HEK293 (cell line): ENCODE data around the gene ATP6V0A4.

Source experiments
- CTCF ChIA-PET: fragments of 350-600 bp; formaldehyde crosslinking; extraction: SDS; loops from one replicate; lab custom pipeline; 2021; ENCODE audit warnings: antibody characterized with exemption; lab: Yijun Ruan, JAX
- POLR2A ChIA-PET: fragments of 300-600 bp; formaldehyde crosslinking; extraction: SDS; loops from one replicate; lab custom pipeline; 2020; ENCODE audit warnings: antibody characterized with exemption, inconsistent platforms; lab: Yijun Ruan, JAX
- H3K27ac ChIP-seq: fragments of 200-500 bp; sonication (Bioruptor generic); 2 replicates; pipeline ENCODE4 v1.5.1; 2014; ENCODE audit warnings: low read depth, low read length, control low read depth, inconsistent platforms; ENCODE audit errors: extremely low read depth
- H3K36me3 ChIP-seq, 2 experiments: fragments of 200-500 bp in 1 of 2; sonication (Bioruptor generic) in 1 of 2; 1 replicate in 1 of 2; 2 replicates in 1 of 2; pipeline ENCODE4 v1.5.1; 2014 to 2017; ENCODE audit warnings: inconsistent platforms in 2 of 2, low read length in 2 of 2; ENCODE audit not compliant: control insufficient read depth in 2 of 2, insufficient read depth in 1 of 2
- H3K4me1 ChIP-seq: fragments of 200-500 bp; sonication (Bioruptor generic); 2 replicates; pipeline ENCODE4 v1.5.1; 2014; ENCODE audit warnings: mild to moderate bottlenecking, low read length, inconsistent platforms; ENCODE audit not compliant: control insufficient read depth, insufficient read depth
- H3K4me3 ChIP-seq: 2 replicates; pipeline ENCODE4 v1.5.1; 2011; ENCODE audit warnings: low read depth, mild to moderate bottlenecking, control low read depth, low read length, moderate library complexity
- H3K9me3 ChIP-seq: fragments of 200-500 bp; sonication (Bioruptor generic); 2 replicates; pipeline ENCODE4 v1.5.1; 2014; ENCODE audit warnings: low read depth, low read length, inconsistent platforms; ENCODE audit not compliant: control insufficient read depth, insufficient read depth
- EGR2 ChIP-seq: fragments of 450-650 bp; formaldehyde crosslinking; IDR thresholded peaks from 2 replicates; pipeline ENCODE4 v1.5.1; 2016; ENCODE audit warnings: low read depth, missing biosample characterization, missing genetic modification characterization
- GFI1B ChIP-seq: fragments of 450-650 bp; formaldehyde crosslinking; IDR thresholded peaks from 2 replicates; pipeline ENCODE4 v1.5.1; 2016; ENCODE audit warnings: missing biosample characterization, missing genetic modification characterization
- GLI4 ChIP-seq: fragments of 450-650 bp; formaldehyde crosslinking; IDR thresholded peaks from 2 replicates; pipeline ENCODE4 v1.5.1; 2016; ENCODE audit warnings: missing biosample characterization, missing genetic modification characterization
- GLIS1 ChIP-seq: fragments of 450-650 bp; formaldehyde crosslinking; IDR thresholded peaks from 2 replicates; pipeline ENCODE4 v1.5.1; 2016; ENCODE audit warnings: missing biosample characterization, missing genetic modification characterization
- KLF1 ChIP-seq: fragments of 450-650 bp; formaldehyde crosslinking; IDR thresholded peaks from 2 replicates; pipeline ENCODE4 v1.5.1; 2016; ENCODE audit warnings: missing biosample characterization, missing genetic modification characterization
- OVOL3 ChIP-seq: fragments of 450-650 bp; formaldehyde crosslinking; IDR thresholded peaks from 2 replicates; pipeline ENCODE4 v1.5.1; 2016; ENCODE audit warnings: missing biosample characterization, missing genetic modification characterization
- ZBTB7A ChIP-seq: fragments of 450-650 bp; formaldehyde crosslinking; IDR thresholded peaks from 2 replicates; pipeline ENCODE4 v1.5.1; 2016; ENCODE audit warnings: low read depth, missing biosample characterization, missing genetic modification characterization
- ZNF140 ChIP-seq: fragments of 450-650 bp; formaldehyde crosslinking; IDR thresholded peaks from 2 replicates; pipeline ENCODE4 v1.5.1; 2016; ENCODE audit warnings: missing biosample characterization, missing genetic modification characterization
- ZNF239 ChIP-seq: fragments of 450-650 bp; formaldehyde crosslinking; IDR thresholded peaks from 2 replicates; pipeline ENCODE4 v1.5.1; 2016; ENCODE audit warnings: missing biosample characterization, missing genetic modification characterization
- ZNF416 ChIP-seq: fragments of 450-650 bp; formaldehyde crosslinking; IDR thresholded peaks from 2 replicates; pipeline ENCODE4 v1.5.1; 2016; ENCODE audit warnings: missing biosample characterization, missing genetic modification characterization
- ZNF510 ChIP-seq: fragments of 450-650 bp; formaldehyde crosslinking; IDR thresholded peaks from 2 replicates; pipeline ENCODE4 v1.5.1; 2018; ENCODE audit warnings: mild to moderate bottlenecking, missing genetic modification characterization, missing biosample characterization; ENCODE audit not compliant: insufficient replicate concordance
- ZNF555 ChIP-seq: fragments of 450-650 bp; formaldehyde crosslinking; conservative IDR thresholded peaks from 2 replicates; pipeline ENCODE4 v1.5.1; 2017; ENCODE audit warnings: missing biosample characterization, mild to moderate bottlenecking, missing genetic modification characterization, inconsistent platforms
- ZNF558 ChIP-seq: fragments of 450-650 bp; formaldehyde crosslinking; IDR thresholded peaks from 2 replicates; pipeline ENCODE4 v1.5.1; 2016; ENCODE audit warnings: missing biosample characterization, missing genetic modification characterization
- ZNF596 ChIP-seq: fragments of 450-650 bp; IDR thresholded peaks from 2 replicates; pipeline ENCODE4 v1.5.0; 2018; ENCODE audit warnings: missing biosample characterization, mild to moderate bottlenecking, missing genetic modification characterization, moderate library complexity
- ZNF600 ChIP-seq: fragments of 450-650 bp; formaldehyde crosslinking; IDR thresholded peaks from 2 replicates; pipeline ENCODE4 v1.5.1; 2016; ENCODE audit warnings: missing biosample characterization, missing genetic modification characterization
- ZNF776 ChIP-seq: fragments of 450-650 bp; formaldehyde crosslinking; IDR thresholded peaks from 2 replicates; pipeline ENCODE4 v1.5.0; 2017; ENCODE audit warnings: missing biosample characterization, missing genetic modification characterization, borderline replicate concordance
- ZNF777 ChIP-seq: fragments of 450-650 bp; formaldehyde crosslinking; IDR thresholded peaks from 2 replicates; pipeline ENCODE4 v1.5.1; 2017; ENCODE audit warnings: missing biosample characterization, missing genetic modification characterization, borderline replicate concordance
- ZSCAN16 ChIP-seq: fragments of 450-650 bp; formaldehyde crosslinking; IDR thresholded peaks from 2 replicates; pipeline ENCODE4 v1.5.1; 2016; ENCODE audit warnings: missing biosample characterization, missing genetic modification characterization
- TF ChIP-seq, protein P1 (sequence below): fragments of 450-650 bp; formaldehyde crosslinking; IDR thresholded peaks from 2 replicates; pipeline ENCODE4 v1.5.1; 2016; ENCODE audit warnings: missing biosample characterization, missing genetic modification characterization
- TF ChIP-seq, protein P2 (sequence below): fragments of 450-650 bp; formaldehyde crosslinking; IDR thresholded peaks from 2 replicates; pipeline ENCODE4 v1.5.1; 2016; ENCODE audit warnings: missing biosample characterization, missing genetic modification characterization
- TF ChIP-seq, protein P3 (sequence below): fragments of 450-650 bp; formaldehyde crosslinking; IDR thresholded peaks from 2 replicates; pipeline ENCODE4 v1.5.1; 2016; ENCODE audit warnings: missing biosample characterization, missing genetic modification characterization
- TF ChIP-seq, protein P4 (sequence below): fragments of 450-650 bp; formaldehyde crosslinking; IDR thresholded peaks from 2 replicates; pipeline ENCODE4 v1.5.1; 2016; ENCODE audit warnings: missing biosample characterization, missing genetic modification characterization, borderline replicate concordance

ATP6V0A4 gene

DNA sequence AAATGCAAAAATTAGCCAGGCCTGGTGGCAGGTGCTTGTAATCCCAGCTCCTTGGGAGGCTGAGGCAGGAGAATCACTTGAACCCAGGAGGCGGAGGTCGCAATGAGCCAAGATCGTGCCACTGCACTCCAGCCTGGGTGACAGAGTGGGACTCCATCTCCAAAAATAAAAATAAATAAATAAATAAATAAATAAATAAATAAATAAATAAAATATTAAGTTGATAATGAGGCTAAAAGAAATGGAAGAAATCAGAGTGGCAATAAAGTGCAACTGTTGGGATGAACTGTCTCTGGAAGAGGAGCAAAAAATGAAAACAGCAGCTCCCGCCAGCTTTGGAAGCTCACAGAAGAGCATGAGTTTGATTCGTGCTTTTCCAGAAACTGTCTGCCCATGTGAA, 66.3 kb downstream of the ATP6V0A4 start (continued):
- TF ChIP-seq ZNF558 (tag by site-specific recombination) (peak; percentile 64; the same call in 1 of the 2 replicates), ZNF140 (tag by site-specific recombination) (peak; percentile 49; the same call in 1 of the 2 replicates), ZNF510 (peak; percentile 73)

DNA sequence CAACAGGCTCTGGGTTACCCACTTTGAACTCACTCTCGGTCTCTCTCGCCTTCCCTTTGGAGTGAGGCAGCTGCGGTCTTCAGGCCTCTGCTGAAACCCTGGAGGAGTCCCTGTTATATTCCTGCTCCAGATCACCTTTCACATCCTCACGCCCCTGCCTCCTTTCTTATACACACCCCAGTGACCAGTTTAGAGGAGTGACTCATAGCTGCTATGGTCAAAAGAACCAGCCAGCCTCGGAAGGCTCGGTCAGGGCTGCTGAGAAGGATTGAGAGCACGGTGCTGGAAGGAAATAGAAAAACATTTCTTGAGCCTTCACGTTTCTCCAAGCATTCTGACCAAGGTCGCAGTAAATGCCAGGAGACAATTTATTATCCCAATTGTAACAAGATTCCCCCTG, 68.6 kb downstream of the ATP6V0A4 start:
- Histone ChIP-seq H3K4me3 (no peak overlapping the region), H3K36me3 (no peaks in the 10 kb centered on the region), H3K9me3 (no peaks in the 10 kb centered on the region), H3K27ac (no peak overlapping the region), H3K4me1 (no peaks in the 10 kb centered on the region)
- ChIA-PET CTCF (interaction anchor here (0.7 to 0.8 kb wide), 2 partner anchors 8 to 9 kb away, joined by 3 read pairs; no protein-coding TSS in a partner anchor), POLR2A (no interaction called here)
- no peak for TF ChIP-seq GLI4
- TF ChIP-seq, protein P1, sequence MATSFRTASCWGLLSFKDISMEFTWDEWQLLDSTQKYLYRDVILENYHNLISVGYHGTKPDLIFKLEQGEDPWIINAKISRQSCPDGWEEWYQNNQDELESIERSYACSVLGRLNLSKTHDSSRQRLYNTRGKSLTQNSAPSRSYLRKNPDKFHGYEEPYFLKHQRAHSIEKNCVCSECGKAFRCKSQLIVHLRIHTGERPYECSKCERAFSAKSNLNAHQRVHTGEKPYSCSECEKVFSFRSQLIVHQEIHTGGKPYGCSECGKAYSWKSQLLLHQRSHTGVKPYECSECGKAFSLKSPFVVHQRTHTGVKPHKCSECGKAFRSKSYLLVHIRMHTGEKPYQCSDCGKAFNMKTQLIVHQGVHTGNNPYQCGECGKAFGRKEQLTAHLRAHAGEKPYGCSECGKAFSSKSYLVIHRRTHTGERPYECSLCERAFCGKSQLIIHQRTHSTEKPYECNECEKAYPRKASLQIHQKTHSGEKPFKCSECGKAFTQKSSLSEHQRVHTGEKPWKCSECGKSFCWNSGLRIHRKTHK (tag by site-specific recombination) = no peak
- TF ChIP-seq ZNF416 (tag by site-specific recombination) = no peak
- no peak for TF ChIP-seq ZNF596 (tag by site-specific recombination)
- no peak for TF ChIP-seq ZNF239 (tag by site-specific recombination)
- no peak for TF ChIP-seq ZNF777 (tag by site-specific recombination)
- no peak for TF ChIP-seq ZSCAN16 (tag by site-specific recombination)
- no peak for TF ChIP-seq OVOL3 (tag by site-specific recombination)
- no peak for TF ChIP-seq GLIS1 (tag by site-specific recombination)

DNA sequence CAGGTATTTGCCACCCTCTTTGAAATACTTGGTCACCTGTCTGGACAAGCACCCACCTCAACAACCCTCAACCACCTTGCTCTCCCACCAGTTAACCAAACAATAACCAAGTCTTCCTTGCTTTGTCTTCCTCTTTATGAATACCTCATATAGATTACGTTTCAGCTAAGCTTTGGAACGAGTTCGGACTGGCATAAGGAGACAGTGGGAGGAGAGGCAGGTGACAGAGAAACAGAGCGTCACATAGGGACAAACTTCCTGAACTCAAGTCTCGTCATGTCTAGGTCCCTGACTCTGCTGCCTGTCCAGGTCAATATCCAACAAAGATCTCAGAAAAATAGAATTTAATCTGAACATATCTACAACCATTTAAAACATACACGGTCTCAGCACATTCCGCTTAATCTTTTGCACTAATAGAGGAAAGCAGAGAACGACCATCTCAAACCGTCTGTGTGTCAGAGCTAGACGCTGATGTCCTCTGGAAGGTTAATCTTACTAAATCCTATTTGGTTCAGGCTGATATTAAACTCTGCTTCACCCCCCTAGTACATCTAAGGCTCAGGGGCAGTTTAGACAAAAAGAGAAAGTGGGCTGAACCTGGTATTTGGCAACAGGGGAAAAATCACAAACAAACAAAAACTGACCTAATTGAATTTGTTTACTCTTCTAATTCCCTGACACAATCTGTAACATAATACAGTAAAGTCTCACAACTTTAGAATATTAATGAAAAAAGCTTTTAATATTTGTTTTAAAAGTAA, 70.5 kb downstream of the ATP6V0A4 start:
- no peaks in the 10 kb centered on the region for H3K9me3 ChIP-seq
- ChIA-PET CTCF (interaction anchor here (0.6 to 1.2 kb wide), 3 partner anchors 22 to 793 kb away, joined by 4 read pairs; no protein-coding TSS in a partner anchor), POLR2A (no interaction called here)
- no peak overlapping the region for H3K27ac ChIP-seq
- no peaks in the 10 kb centered on the region for H3K4me1 ChIP-seq
- H3K36me3 ChIP-seq = no peaks in the 10 kb centered on the region
- no peak overlapping the region for H3K4me3 ChIP-seq
- TF ChIP-seq GFI1B (tag by site-specific recombination) (no peak), ZNF555 (tag by site-specific recombination) (no peak), KLF1 (tag by site-specific recombination) (no peak), ZBTB7A (tag by site-specific recombination) (no peak), ZNF600 (no peak), ZNF776 (no peak), EGR2 (tag by site-specific recombination) (no peak)
- TF ChIP-seq, protein P2, sequence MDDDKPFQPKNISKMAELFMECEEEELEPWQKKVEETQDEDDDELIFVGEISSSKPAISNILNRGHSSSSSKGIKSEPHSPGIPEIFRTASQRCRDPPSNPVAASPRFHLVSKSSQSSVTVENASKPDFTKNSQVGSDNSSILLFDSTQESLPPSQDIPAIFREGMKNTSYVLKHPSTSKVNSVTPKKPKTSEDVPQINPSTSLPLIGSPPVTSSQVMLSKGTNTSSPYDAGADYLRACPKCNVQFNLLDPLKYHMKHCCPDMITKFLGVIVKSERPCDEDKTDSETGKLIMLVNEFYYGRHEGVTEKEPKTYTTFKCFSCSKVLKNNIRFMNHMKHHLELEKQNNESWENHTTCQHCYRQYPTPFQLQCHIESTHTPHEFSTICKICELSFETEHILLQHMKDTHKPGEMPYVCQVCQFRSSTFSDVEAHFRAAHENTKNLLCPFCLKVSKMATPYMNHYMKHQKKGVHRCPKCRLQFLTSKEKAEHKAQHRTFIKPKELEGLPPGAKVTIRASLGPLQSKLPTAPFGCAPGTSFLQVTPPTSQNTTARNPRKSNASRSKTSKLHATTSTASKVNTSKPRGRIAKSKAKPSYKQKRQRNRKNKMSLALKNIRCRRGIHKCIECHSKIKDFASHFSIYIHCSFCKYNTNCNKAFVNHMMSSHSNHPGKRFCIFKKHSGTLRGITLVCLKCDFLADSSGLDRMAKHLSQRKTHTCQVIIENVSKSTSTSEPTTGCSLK (tag by site-specific recombination) = no peak
- TF ChIP-seq, protein P3, sequence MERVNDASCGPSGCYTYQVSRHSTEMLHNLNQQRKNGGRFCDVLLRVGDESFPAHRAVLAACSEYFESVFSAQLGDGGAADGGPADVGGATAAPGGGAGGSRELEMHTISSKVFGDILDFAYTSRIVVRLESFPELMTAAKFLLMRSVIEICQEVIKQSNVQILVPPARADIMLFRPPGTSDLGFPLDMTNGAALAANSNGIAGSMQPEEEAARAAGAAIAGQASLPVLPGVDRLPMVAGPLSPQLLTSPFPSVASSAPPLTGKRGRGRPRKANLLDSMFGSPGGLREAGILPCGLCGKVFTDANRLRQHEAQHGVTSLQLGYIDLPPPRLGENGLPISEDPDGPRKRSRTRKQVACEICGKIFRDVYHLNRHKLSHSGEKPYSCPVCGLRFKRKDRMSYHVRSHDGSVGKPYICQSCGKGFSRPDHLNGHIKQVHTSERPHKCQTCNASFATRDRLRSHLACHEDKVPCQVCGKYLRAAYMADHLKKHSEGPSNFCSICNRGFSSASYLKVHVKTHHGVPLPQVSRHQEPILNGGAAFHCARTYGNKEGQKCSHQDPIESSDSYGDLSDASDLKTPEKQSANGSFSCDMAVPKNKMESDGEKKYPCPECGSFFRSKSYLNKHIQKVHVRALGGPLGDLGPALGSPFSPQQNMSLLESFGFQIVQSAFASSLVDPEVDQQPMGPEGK = no peak
- TF ChIP-seq, protein P4, sequence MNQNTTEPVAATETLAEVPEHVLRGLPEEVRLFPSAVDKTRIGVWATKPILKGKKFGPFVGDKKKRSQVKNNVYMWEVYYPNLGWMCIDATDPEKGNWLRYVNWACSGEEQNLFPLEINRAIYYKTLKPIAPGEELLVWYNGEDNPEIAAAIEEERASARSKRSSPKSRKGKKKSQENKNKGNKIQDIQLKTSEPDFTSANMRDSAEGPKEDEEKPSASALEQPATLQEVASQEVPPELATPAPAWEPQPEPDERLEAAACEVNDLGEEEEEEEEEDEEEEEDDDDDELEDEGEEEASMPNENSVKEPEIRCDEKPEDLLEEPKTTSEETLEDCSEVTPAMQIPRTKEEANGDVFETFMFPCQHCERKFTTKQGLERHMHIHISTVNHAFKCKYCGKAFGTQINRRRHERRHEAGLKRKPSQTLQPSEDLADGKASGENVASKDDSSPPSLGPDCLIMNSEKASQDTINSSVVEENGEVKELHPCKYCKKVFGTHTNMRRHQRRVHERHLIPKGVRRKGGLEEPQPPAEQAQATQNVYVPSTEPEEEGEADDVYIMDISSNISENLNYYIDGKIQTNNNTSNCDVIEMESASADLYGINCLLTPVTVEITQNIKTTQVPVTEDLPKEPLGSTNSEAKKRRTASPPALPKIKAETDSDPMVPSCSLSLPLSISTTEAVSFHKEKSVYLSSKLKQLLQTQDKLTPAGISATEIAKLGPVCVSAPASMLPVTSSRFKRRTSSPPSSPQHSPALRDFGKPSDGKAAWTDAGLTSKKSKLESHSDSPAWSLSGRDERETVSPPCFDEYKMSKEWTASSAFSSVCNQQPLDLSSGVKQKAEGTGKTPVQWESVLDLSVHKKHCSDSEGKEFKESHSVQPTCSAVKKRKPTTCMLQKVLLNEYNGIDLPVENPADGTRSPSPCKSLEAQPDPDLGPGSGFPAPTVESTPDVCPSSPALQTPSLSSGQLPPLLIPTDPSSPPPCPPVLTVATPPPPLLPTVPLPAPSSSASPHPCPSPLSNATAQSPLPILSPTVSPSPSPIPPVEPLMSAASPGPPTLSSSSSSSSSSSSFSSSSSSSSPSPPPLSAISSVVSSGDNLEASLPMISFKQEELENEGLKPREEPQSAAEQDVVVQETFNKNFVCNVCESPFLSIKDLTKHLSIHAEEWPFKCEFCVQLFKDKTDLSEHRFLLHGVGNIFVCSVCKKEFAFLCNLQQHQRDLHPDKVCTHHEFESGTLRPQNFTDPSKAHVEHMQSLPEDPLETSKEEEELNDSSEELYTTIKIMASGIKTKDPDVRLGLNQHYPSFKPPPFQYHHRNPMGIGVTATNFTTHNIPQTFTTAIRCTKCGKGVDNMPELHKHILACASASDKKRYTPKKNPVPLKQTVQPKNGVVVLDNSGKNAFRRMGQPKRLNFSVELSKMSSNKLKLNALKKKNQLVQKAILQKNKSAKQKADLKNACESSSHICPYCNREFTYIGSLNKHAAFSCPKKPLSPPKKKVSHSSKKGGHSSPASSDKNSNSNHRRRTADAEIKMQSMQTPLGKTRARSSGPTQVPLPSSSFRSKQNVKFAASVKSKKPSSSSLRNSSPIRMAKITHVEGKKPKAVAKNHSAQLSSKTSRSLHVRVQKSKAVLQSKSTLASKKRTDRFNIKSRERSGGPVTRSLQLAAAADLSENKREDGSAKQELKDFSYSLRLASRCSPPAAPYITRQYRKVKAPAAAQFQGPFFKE = no peak
